Measurements from ENCODE around the gene RAMP3. TPM values are rescaled to one million over a fixed set of nuclear protein-coding genes. Genes with fewer than 3 reads are reported as not detected.

Gene RAMP3
- total RNA-seq, 2 donors from 2014 or later, result 35.8 to 43.5 TPM

DNA sequence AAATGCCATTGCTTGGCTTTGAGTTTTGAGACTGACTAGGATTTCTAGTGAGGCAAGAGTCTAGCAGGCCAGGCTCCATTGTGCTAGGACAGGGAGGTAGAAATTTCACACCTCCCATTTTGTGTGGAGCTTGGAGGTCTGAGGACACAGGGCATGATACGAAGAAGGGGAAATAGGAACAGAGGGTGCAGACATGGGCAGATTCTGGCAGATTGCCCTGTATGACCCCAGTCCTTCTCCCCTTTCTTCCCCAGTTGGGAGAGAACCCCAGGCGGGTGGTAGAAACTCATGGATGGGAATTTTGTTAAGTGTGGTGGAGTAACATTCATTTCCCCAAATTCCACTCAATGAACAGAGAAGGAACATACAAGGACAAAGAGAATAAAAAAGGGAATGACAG, 54.4 kb downstream of the RAMP3 start:
- H3K36me3 ChIP-seq, result no peaks in the 10 kb centered on the region
- no peaks in the 10 kb centered on the region for H3K4me1 ChIP-seq (replicated peaks)
- intact Hi-C loops (cut with DNase I), result no loop called here
- TF ChIP-seq POLR2AphosphoS5 (IDR thresholded peaks at IDR 0.05) (no peak), POLR2A (IDR thresholded peaks at IDR 0.05) (no peak)
- TF ChIP-seq, protein P1, sequence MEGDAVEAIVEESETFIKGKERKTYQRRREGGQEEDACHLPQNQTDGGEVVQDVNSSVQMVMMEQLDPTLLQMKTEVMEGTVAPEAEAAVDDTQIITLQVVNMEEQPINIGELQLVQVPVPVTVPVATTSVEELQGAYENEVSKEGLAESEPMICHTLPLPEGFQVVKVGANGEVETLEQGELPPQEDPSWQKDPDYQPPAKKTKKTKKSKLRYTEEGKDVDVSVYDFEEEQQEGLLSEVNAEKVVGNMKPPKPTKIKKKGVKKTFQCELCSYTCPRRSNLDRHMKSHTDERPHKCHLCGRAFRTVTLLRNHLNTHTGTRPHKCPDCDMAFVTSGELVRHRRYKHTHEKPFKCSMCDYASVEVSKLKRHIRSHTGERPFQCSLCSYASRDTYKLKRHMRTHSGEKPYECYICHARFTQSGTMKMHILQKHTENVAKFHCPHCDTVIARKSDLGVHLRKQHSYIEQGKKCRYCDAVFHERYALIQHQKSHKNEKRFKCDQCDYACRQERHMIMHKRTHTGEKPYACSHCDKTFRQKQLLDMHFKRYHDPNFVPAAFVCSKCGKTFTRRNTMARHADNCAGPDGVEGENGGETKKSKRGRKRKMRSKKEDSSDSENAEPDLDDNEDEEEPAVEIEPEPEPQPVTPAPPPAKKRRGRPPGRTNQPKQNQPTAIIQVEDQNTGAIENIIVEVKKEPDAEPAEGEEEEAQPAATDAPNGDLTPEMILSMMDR (IDR thresholded peaks at IDR 0.05), result no peak
- no peak overlapping the region for H3K4me3 ChIP-seq
- H3K9me3 ChIP-seq, result no peaks in the 10 kb centered on the region
- WGBS, result 97% methylated on average over 2 of the region's 2 CpGs
- no peak overlapping the region for H3K27ac ChIP-seq
- peaks cover 3% of the 10 kb centered on the region for H3K27me3 ChIP-seq (replicated peaks; ENCODE audit: insufficient read depth)
- DNase-seq (ENCODE audit: low spot score), result no peak

DNA sequence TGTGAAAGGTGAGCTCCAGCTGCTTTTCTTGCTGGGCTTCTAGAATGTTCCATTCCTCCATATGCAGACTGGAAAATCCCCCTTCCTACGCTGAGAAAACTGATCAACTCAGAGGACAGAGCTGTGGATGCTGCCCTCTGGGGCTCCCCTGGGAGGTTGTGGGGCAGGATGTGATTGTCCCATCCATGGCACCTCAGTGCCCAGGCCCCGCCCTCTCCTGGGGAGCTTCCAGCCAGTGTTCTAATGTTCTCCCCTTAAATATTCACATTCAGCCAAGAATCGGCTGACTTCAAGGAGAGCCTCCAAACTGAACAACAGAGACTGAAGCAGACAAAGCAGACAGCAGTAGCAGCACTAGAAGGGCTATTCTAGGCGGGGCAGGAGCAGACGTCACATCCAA, 55.0 kb downstream of the RAMP3 start:
- peaks cover 3% of the 10 kb centered on the region for H3K27me3 ChIP-seq (replicated peaks; ENCODE audit: insufficient read depth)

GRCh38 chr7:45215601-45216062, 58.0 kb downstream of the RAMP3 start:
- Histone ChIP-seq H3K4me3 (no peak overlapping the region), H3K36me3 (no peaks in the 10 kb centered on the region), H3K27ac (no peak overlapping the region), H3K27me3 (replicated peaks; ENCODE audit: insufficient read depth) (peaks cover 3% of the 10 kb centered on the region), H3K4me1 (replicated peaks) (no peaks in the 10 kb centered on the region), H3K9me3 (no peaks in the 10 kb centered on the region)
- intact Hi-C loops (cut with DNase I), result no loop called here
- TF ChIP-seq POLR2AphosphoS5 (IDR thresholded peaks at IDR 0.05) (no peak), POLR2A (IDR thresholded peaks at IDR 0.05) (no peak)
- TF ChIP-seq, protein P1 (IDR thresholded peaks at IDR 0.05), result no peak
- no peak for DNase-seq (ENCODE audit: low spot score)
- 20% methylated on average over 8 of the region's 8 CpGs for WGBS

More for the DNA sequence above, 55.0 kb downstream of the RAMP3 start:
- no peak for DNase-seq (ENCODE audit: low spot score)
- Histone ChIP-seq H3K9me3 (no peaks in the 10 kb centered on the region), H3K4me1 (replicated peaks) (no peaks in the 10 kb centered on the region), H3K4me3 (no peak overlapping the region), H3K36me3 (no peaks in the 10 kb centered on the region), H3K27ac (no peak overlapping the region)
- intact Hi-C loops (cut with DNase I), result no loop called here
- WGBS, result 76% methylated on average over 5 of the region's 5 CpGs
- TF ChIP-seq, protein P1 (IDR thresholded peaks at IDR 0.05), result no peak
- no peak for TF ChIP-seq POLR2A (IDR thresholded peaks at IDR 0.05)
- no peak for TF ChIP-seq POLR2AphosphoS5 (IDR thresholded peaks at IDR 0.05)

DNA sequence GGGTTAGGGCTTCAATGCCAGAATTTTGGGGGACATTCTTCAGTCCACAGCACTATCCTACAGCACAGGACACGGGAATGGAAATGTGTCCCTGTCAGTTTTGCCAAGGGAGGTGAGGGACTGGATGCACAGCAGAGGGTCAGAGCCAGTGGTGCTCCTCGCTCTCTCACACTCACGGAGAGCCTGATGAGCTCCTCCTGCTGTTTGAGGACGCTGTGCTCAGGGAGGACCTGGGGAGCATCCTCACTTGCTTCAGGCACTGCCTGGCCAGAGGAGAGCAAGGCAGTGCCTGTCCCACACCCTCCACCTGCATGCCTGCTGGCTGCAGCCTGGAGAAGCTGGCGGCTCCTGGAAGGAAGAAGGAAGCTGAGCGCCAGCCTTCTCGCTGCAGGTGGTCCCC, 58.6 kb downstream of the RAMP3 start:
- Histone ChIP-seq H3K4me1 (replicated peaks) (no peaks in the 10 kb centered on the region), H3K27me3 (replicated peaks; ENCODE audit: insufficient read depth) (peaks cover 3% of the 10 kb centered on the region), H3K9me3 (no peaks in the 10 kb centered on the region), H3K4me3 (no peak overlapping the region), H3K27ac (no peak overlapping the region), H3K36me3 (no peaks in the 10 kb centered on the region)
- intact Hi-C loops (cut with DNase I), result no loop called here
- TF ChIP-seq POLR2A (IDR thresholded peaks at IDR 0.05) (no peak), POLR2AphosphoS5 (IDR thresholded peaks at IDR 0.05) (no peak)
- TF ChIP-seq, protein P1 (IDR thresholded peaks at IDR 0.05), result no peak
- DNase-seq (ENCODE audit: low spot score), result no peak
- WGBS, result 62% methylated on average over 7 of the region's 7 CpGs

- Histone ChIP-seq H3K27me3 (replicated peaks; ENCODE audit: insufficient read depth) (peaks cover 3% of the 10 kb centered on the region), H3K9me3 (no peaks in the 10 kb centered on the region), H3K4me1 (replicated peaks) (no peaks in the 10 kb centered on the region), H3K4me3 (no peak overlapping the region), H3K27ac (no peak overlapping the region), H3K36me3 (no peaks in the 10 kb centered on the region)
- intact Hi-C loops (cut with DNase I), result no loop called here
- TF ChIP-seq POLR2AphosphoS5 (IDR thresholded peaks at IDR 0.05), result no peak
- TF ChIP-seq POLR2A (IDR thresholded peaks at IDR 0.05), result no peak
- TF ChIP-seq, protein P1 (IDR thresholded peaks at IDR 0.05), result no peak
- DNase-seq (ENCODE audit: low spot score), result no peak
- WGBS, result 62% methylated on average over 9 of the region's 11 CpGs
Measured at GRCh38 chr7:45216622-45217165, 59.1 kb downstream of the RAMP3 start.

Data from prostate gland (tissue), 2 donors.